Stimulated activated CD4-positive, alpha-beta T cell treated with anti-CD3 and anti-CD28 coated beads, Interleukin-4, amount 100 ng/mL, for 24 hours (primary cell): ENCODE measurements around the gene EMC9.

ENCODE experiments used
- DNase-seq: peaks from one replicate; pipeline ENCODE4 v3.0.0-alpha.2; 2020

EMC9 gene

GRCh38 chr14:24130717-24131548 lies 10.5 kb downstream of the EMC9 start:
- DNase-seq = no peak

- DNase-seq = no peak
These were observed 11.0 kb downstream of the EMC9 start, which contains the start of gene FITM1 for GRCh38 chr14:24130380-24130716. Gene FITM1, plus strand, starts transcription at chr14:24130659. Its CDS starts 905 bp downstream, at chr14:24131564.

- no peak for DNase-seq
These were observed 11.9 kb downstream of the EMC9 start for GRCh38 chr14:24129410-24129998.

GRCh38 chr14:24127673-24128072 lies 13.7 kb downstream of the EMC9 start:
- no peak for DNase-seq

- no peak for DNase-seq
These were observed 14.5 kb downstream of the EMC9 start for GRCh38 chr14:24126939-24127338.

GRCh38 chr14:24123424-24124417 lies 17.7 kb downstream of the EMC9 start:
- no peak for DNase-seq

GRCh38 chr14:24122898-24123297 lies 18.5 kb downstream of the EMC9 start:
- no peak for DNase-seq

- no peak for DNase-seq
These were observed 19.0 kb downstream of the EMC9 start for GRCh38 chr14:24122416-24122815.

GRCh38 chr14:24121210-24121609 lies 20.2 kb downstream of the EMC9 start:
- no peak for DNase-seq

- no peak for DNase-seq
These were observed 21.7 kb downstream of the EMC9 start for GRCh38 chr14:24119691-24120090.

- DNase-seq = no peak
These were observed 24.2 kb downstream of the EMC9 start for GRCh38 chr14:24117179-24117578.

- no peak for DNase-seq
These were observed 25.1 kb downstream of the EMC9 start for GRCh38 chr14:24116128-24116814.

- DNase-seq = no peak
These were observed 25.8 kb downstream of the EMC9 start for GRCh38 chr14:24115422-24116127.

GRCh38 chr14:24114532-24115421 lies 26.6 kb downstream of the EMC9 start, which contains the start of the genes DCAF11 and NRL:
Gene DCAF11, plus strand, starts transcription at chr14:24114777. Its CDS starts 818 bp downstream, at chr14:24115595.
Gene NRL, minus strand, starts transcription at chr14:24114949. Its CDS starts 32,101 bp downstream, at chr14:24082848.
- peak; percentile 98 for DNase-seq

GRCh38 chr14:24113801-24114531 lies 27.4 kb downstream of the EMC9 start:
- DNase-seq = peak; percentile 81

GRCh38 chr14:24113379-24113800 lies 28.0 kb downstream of the EMC9 start:
- no peak for DNase-seq

- DNase-seq = no peak
These were observed 30.9 kb downstream of the EMC9 start for GRCh38 chr14:24110523-24110922.

- no peak for DNase-seq
These were observed 31.3 kb downstream of the EMC9 start for GRCh38 chr14:24110060-24110459.

- no peak for DNase-seq
These were observed 33.0 kb downstream of the EMC9 start for GRCh38 chr14:24108336-24108874.
